MM.1S (cell line): ENCODE data around the gene HNRNPA0.

Source experiments
- CTCF ChIP-seq: fragments of 300-600 bp; sonication (generic); IDR thresholded peaks from 2 replicates; pipeline ENCODE4 v1.5.1; 2016; ENCODE audit warnings: antibody characterized with exemption, low read length, mixed read lengths
- EZH2 ChIP-seq: fragments of 300-600 bp; sonication (generic); optimal IDR thresholded peaks from 2 replicates; pipeline ENCODE3; 2017; ENCODE audit warnings: low read depth, mild to moderate bottlenecking, antibody characterized with exemption, low read length, mixed read lengths
- EZH2phosphoT487 ChIP-seq: fragments of 300-600 bp; sonication (generic); IDR thresholded peaks from 2 replicates; pipeline ENCODE4 v1.6.1; 2018; ENCODE audit warnings: antibody characterized with exemption, low read length

GRCh38 chr5:137758121-137758520 is 4.0 kb upstream of the HNRNPA0 start:
- TF ChIP-seq CTCF (no peak), EZH2 (no peak), EZH2phosphoT487 (no peak)
